UCSD-AML1 (cell line): ENCODE measurements around the gene CACNA1B.

Experiments
- DNase-seq: peaks from one replicate; lab custom pipeline; 2025; ENCODE audit not compliant: unreplicated experiment; lab: John Stamatoyannopoulos, UW

The CACNA1B gene

GRCh38 chr9:138049779-138050471 is 172.3 kb downstream of the CACNA1B start:
- no peak for DNase-seq

- no peak for DNase-seq
Observed at GRCh38 chr9:138050472-138051330, 173.1 kb downstream of the CACNA1B start.

GRCh38 chr9:138051586-138052321 is 174.2 kb downstream of the CACNA1B start:
- no peak for DNase-seq

GRCh38 chr9:138052322-138052615 is 174.7 kb downstream of the CACNA1B start:
- no peak for DNase-seq

GRCh38 chr9:138052635-138053320 is 175.2 kb downstream of the CACNA1B start:
- no peak for DNase-seq

- no peak for DNase-seq
Observed at GRCh38 chr9:138053321-138053868, 175.8 kb downstream of the CACNA1B start.

- no peak for DNase-seq
Observed at GRCh38 chr9:138053996-138054752, 176.6 kb downstream of the CACNA1B start.

GRCh38 chr9:138057726-138058125 is 180.1 kb downstream of the CACNA1B start:
- DNase-seq: no peak

- no peak for DNase-seq
Observed at GRCh38 chr9:138058181-138058580, 180.6 kb downstream of the CACNA1B start.

- DNase-seq: no peak
Observed at GRCh38 chr9:138059196-138059595, 181.6 kb downstream of the CACNA1B start.

GRCh38 chr9:138060365-138060764 is 182.8 kb downstream of the CACNA1B start:
- DNase-seq: no peak

- no peak for DNase-seq
Observed at GRCh38 chr9:138060881-138061280, 183.3 kb downstream of the CACNA1B start.

GRCh38 chr9:138061631-138062030 is 184.0 kb downstream of the CACNA1B start:
- no peak for DNase-seq

- DNase-seq: no peak
Observed at GRCh38 chr9:138062196-138062595, 184.6 kb downstream of the CACNA1B start.

- no peak for DNase-seq
Observed at GRCh38 chr9:138063033-138063432, 185.5 kb downstream of the CACNA1B start.

- no peak for DNase-seq
Observed at GRCh38 chr9:138063785-138064184, 186.2 kb downstream of the CACNA1B start.

- DNase-seq: no peak
Observed at GRCh38 chr9:138064547-138064946, 187.0 kb downstream of the CACNA1B start.

GRCh38 chr9:138065287-138065686 is 187.7 kb downstream of the CACNA1B start:
- DNase-seq: no peak

- DNase-seq: no peak
Observed at GRCh38 chr9:138066049-138066448, 188.5 kb downstream of the CACNA1B start.
